Tibial nerve (tissue), 4 donors: ENCODE data around the gene TCP11.

ENCODE experiments used
- CTCF ChIP-seq, 5 experiments: fragments of 200-600 bp in 3 of 5; fragments of 450-650 bp in 2 of 5; sonication (generic) in 3 of 5; IDR thresholded peaks; one replicate each; pipeline ENCODE4 v1.5.1; 2016 to 2019; ENCODE audit warnings: antibody characterized with exemption in 5 of 5, mild to moderate bottlenecking in 3 of 5, moderate library complexity in 2 of 5
- EP300 ChIP-seq, 2 donors: sonication (generic); formaldehyde crosslinking; IDR thresholded peaks; one replicate each; pipeline ENCODE4 v1.6.1; 2017; ENCODE audit warnings: antibody characterized with exemption in 2 of 2, mild to moderate bottlenecking in 1 of 2
- POLR2A ChIP-seq, 2 donors: fragments of 450-650 bp; IDR thresholded peaks; one replicate each; pipeline ENCODE4 v1.6.1; 2017; ENCODE audit warnings: antibody characterized with exemption in 2 of 2, mild to moderate bottlenecking in 2 of 2, moderate library complexity in 2 of 2

GRCh38 chr6:35073766-35074471 lies 67.2 kb downstream of the TCP11 start:
- TF ChIP-seq CTCF (IDR thresholded peaks at IDR 0.05) (no peak), POLR2A (IDR thresholded peaks at IDR 0.05) (no peak), EP300 (IDR thresholded peaks at IDR 0.05) (no peak)
